Measurements from ENCODE around the gene SLCO2A1. TPM values are rescaled to one million over a fixed set of nuclear protein-coding genes. Genes with fewer than 3 reads are reported as not detected.

Gene SLCO2A1
- total RNA-seq, 1 donor from 2014 or later = 0.07 TPM

- H3K4me3 ChIP-seq = no peak overlapping the region
- no peaks in the 10 kb centered on the region for H3K9me3 ChIP-seq (ENCODE audit: low read depth)
- H3K36me3 Mint-ChIP-seq = no peaks in the 10 kb centered on the region
- no peak for DNase-seq (ENCODE audit: low spot score)
- no peak overlapping the region for H3K9ac ChIP-seq
- peaks cover 7% of the 10 kb centered on the region for H3K4me1 ChIP-seq
- no peaks in the 10 kb centered on the region for H3K27me3 ChIP-seq
- H3K4me3 Mint-ChIP-seq = no peak overlapping the region
- H3K36me3 ChIP-seq = no peaks in the 10 kb centered on the region
- H3F3A ChIP-seq (ENCODE audit: low read depth) = no peaks in the 10 kb centered on the region
- no peak overlapping the region for H3K4me2 ChIP-seq
- H3K27me3 Mint-ChIP-seq (ENCODE audit: insufficient read depth, low read depth) = peaks cover 3% of the 10 kb centered on the region
- no peak overlapping the region for H3K27ac ChIP-seq
- TF ChIP-seq EZH2phosphoT487 (IDR thresholded peaks at IDR 0.05) = no peak
- no peak for TF ChIP-seq EZH2 (IDR thresholded peaks at IDR 0.05)
- no peak for TF ChIP-seq CTCF (IDR thresholded peaks at IDR 0.05)
- no peaks in the 10 kb centered on the region for H3K9me3 Mint-ChIP-seq
- peak overlapping the region; percentile 76 for H3K27ac Mint-ChIP-seq
- no peaks in the 10 kb centered on the region for H4K20me1 ChIP-seq (ENCODE audit: low read depth)
- H2AFZ ChIP-seq (replicated peaks) = no peak overlapping the region
- H3K79me2 ChIP-seq (ENCODE audit: low read depth) = no peaks in the 10 kb centered on the region
- H3K4me1 Mint-ChIP-seq = peaks cover 36% of the 10 kb centered on the region
These were observed 28.0 kb upstream of the SLCO2A1 start for GRCh38 chr3:134057654-134058110.

DNA sequence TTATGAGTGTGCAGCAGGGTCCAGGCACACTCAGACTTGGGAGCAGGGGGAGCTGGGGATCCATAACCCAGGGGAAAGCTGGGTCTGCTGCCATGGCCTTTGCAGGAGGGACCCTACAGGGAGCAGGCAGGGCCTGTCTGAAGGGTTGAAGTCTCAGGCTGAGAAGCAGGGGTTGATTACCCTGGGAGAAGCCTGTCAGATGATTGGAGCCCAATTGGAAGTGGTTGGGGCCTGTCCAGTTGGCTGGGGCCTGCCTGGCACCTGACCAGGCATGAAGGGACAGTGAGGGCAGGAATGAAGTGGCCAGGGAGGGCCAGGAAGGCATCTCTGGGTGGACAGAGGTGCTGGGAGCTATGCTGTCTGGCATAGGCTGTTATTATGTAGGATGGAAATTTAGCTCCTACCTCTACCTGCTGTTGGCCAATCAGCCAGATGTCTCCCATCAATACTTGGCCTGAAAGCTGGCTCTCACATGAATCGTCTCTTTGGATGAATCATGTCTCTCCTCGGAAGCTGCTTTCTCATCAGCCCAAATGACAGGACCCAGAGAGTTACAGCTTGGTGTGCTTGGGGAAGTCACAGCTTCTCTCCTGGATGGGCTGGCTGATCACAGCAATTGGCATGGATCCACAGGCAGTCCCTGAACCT, 27.4 kb upstream of the SLCO2A1 start:
- no peak overlapping the region for H3K4me2 ChIP-seq
- no peaks in the 10 kb centered on the region for H3K27me3 ChIP-seq
- Mint-ChIP-seq H3K36me3 (no peaks in the 10 kb centered on the region), H3K4me3 (no peak overlapping the region), H3K9me3 (no peaks in the 10 kb centered on the region), H3K4me1 (peaks cover 36% of the 10 kb centered on the region), H3K27me3 (ENCODE audit: insufficient read depth, low read depth) (peaks cover 8% of the 10 kb centered on the region), H3K27ac (no peak overlapping the region)
- no peaks in the 10 kb centered on the region for H4K20me1 ChIP-seq (ENCODE audit: low read depth)
- DNase-seq (ENCODE audit: low spot score) = no peak
- no peak overlapping the region for H3K4me3 ChIP-seq
- no peak overlapping the region for H3K9ac ChIP-seq
- H3K4me1 ChIP-seq = peaks cover 7% of the 10 kb centered on the region
- no peak overlapping the region for H3K27ac ChIP-seq
- no peak overlapping the region for H2AFZ ChIP-seq (replicated peaks)
- H3K36me3 ChIP-seq = no peaks in the 10 kb centered on the region
- H3F3A ChIP-seq (ENCODE audit: low read depth) = no peaks in the 10 kb centered on the region
- no peaks in the 10 kb centered on the region for H3K9me3 ChIP-seq (ENCODE audit: low read depth)
- TF ChIP-seq EZH2phosphoT487 (IDR thresholded peaks at IDR 0.05) (no peak), CTCF (IDR thresholded peaks at IDR 0.05) (no peak), EZH2 (IDR thresholded peaks at IDR 0.05) (no peak)
- H3K79me2 ChIP-seq (ENCODE audit: low read depth) = no peaks in the 10 kb centered on the region

DNA sequence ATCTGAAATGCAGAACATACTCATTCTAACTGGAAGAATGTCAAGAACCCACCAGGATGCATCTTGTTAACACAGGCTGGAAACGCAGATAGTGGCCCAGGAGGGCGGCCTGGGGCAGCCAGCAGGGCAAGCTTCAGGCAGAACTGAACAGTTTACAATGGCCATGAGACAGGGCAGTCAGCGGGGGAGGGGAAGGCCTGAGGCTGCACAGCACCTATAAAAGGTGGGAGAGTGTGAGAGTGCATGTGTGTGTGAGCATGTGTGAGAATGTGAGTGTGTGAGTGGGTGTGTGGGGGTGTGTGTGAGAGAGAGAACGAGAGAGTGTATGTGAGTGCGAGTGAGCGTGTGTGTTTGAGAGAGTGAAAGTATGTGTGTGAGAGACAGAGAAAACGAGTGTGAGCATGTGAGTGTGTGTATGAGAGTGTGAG, 26.8 kb upstream of the SLCO2A1 start:
- Histone ChIP-seq H3K27me3 (no peaks in the 10 kb centered on the region), H2AFZ (replicated peaks) (no peak overlapping the region), H3K9me3 (ENCODE audit: low read depth) (no peaks in the 10 kb centered on the region), H3F3A (ENCODE audit: low read depth) (no peaks in the 10 kb centered on the region), H3K4me2 (no peak overlapping the region), H3K4me3 (no peak overlapping the region), H4K20me1 (ENCODE audit: low read depth) (no peaks in the 10 kb centered on the region), H3K9ac (no peak overlapping the region), H3K27ac (no peak overlapping the region), H3K4me1 (peaks cover 7% of the 10 kb centered on the region), H3K79me2 (ENCODE audit: low read depth) (no peaks in the 10 kb centered on the region), H3K36me3 (no peaks in the 10 kb centered on the region)
- peaks cover 8% of the 10 kb centered on the region for H3K27me3 Mint-ChIP-seq (ENCODE audit: insufficient read depth, low read depth)
- peaks cover 36% of the 10 kb centered on the region for H3K4me1 Mint-ChIP-seq
- no peak overlapping the region for H3K4me3 Mint-ChIP-seq
- no peaks in the 10 kb centered on the region for H3K9me3 Mint-ChIP-seq
- H3K27ac Mint-ChIP-seq = no peak overlapping the region
- no peak for TF ChIP-seq EZH2phosphoT487 (IDR thresholded peaks at IDR 0.05)
- no peak for TF ChIP-seq CTCF (IDR thresholded peaks at IDR 0.05)
- DNase-seq (ENCODE audit: low spot score) = no peak
- no peaks in the 10 kb centered on the region for H3K36me3 Mint-ChIP-seq

Measured in neural progenitor cell (in vitro differentiated cells).